ENCODE results near the gene CFAP410.
"Not testable (repeated sequence)": the region's sequence is repeated elsewhere in the genome, so short reads cannot be mapped to it uniquely, and the experiment has no call there.

CFAP410 gene

DNA sequence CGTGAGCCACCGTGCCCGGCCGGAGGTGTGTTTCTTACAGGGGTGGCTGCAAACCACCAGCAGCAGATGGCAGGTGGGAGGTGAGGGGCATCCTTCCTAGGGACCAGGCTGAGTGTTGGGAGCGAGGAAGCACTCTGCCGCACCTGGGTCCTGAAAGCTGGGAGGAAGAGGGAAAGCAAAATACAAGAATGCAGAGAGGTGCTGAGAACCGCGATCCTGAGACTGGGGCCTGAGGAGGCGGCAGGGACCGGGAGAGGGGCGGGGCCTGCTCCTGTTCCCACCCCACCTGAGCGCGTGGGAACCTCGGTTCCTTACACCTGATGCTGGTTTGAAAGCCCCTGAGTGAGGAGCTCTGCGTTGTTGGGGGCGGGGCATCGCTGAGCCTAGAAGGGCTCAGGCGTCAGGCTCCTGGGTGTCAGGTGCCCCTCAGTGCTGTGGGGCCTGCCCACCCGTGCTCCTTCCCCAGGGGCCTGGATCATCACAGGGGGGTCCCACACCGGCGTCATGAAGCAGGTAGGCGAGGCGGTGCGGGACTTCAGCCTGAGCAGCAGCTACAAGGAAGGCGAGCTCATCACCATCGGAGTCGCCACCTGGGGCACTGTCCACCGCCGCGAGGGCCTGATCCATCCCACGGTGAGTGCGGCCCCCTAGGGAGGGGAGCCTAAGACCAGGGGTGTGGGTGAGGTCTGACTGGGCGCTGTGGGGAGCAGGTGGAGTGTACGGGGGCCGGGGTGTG is 29.7 kb upstream of the CFAP410 start:
- DNase-seq (ENCODE audit: low read depth in 2 of 2): no peak

GRCh38 chr21:44366586-44367211 is 27.5 kb upstream of the CFAP410 start:
- DNase-seq (ENCODE audit: low read depth in 2 of 2): no peak

- no peak for DNase-seq (ENCODE audit: low read depth in 2 of 2)
Observed at GRCh38 chr21:44365967-44366585, 26.9 kb upstream of the CFAP410 start.

DNA sequence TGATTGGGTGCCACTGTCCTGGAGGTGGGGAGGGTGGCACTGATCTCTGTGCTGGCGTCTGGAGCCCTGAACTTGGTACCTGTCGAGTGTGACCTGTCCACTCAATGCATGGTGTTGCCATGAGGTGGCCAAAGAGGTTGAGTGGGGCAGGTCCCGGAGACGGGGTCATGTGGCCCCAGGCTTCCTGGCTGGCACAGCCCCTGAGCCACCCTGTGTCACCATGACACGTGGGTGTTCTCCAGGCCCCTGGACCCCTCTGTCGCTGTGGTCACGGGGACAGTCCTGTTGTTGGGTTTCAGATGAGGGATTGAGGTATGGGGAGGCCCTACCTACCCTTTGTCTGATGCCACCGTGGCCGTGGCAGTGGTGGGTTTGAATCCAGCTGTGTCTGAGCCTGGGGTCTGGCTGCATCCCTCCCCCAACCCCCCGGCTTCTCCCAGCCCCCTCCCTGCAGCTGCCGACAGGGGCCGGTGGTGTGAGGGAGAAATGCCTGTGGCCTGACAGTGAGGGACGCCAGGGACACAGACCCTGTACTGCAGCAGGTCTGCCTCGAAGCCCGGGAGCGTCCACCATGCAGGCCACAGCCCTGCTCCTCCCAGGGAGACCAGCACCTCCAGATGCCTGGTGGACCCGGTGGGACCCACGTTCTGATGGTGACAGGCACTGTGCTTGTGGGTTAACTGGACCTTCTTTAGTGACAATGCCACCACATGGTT is 26.2 kb upstream of the CFAP410 start:
- no peak for DNase-seq (ENCODE audit: low read depth in 2 of 2)

GRCh38 chr21:44364151-44365053 is 25.2 kb upstream of the CFAP410 start:
- DNase-seq (ENCODE audit: low read depth in 2 of 2): no peak

DNA sequence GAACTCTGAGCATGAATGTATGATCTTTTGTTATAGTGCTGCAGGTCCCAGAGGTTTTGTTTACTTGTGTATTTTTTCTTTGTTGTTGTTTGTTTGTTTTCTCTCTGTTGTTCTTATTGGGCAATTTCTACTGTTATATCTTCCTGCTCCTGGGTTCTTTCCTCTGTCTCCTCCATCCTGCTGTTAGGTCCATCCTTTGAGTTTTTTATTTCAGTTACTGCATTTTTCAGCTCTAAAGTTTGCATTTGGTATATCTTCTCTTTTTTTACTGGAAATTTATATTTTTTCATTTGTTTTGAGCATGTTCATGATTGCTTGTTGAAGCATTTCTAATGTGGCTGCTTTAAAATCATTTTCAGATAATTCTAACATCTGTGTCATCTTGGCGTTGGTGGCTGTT is 24.1 kb upstream of the CFAP410 start:
- no peak for DNase-seq (ENCODE audit: low read depth in 2 of 2)

GRCh38 chr21:44361903-44362302 is 22.7 kb upstream of the CFAP410 start:
- DNase-seq (ENCODE audit: low read depth in 2 of 2): not testable (repeated sequence)

- no peak for DNase-seq (ENCODE audit: low read depth in 2 of 2)
Observed at GRCh38 chr21:44360159-44360558, 21.0 kb upstream of the CFAP410 start.

DNA sequence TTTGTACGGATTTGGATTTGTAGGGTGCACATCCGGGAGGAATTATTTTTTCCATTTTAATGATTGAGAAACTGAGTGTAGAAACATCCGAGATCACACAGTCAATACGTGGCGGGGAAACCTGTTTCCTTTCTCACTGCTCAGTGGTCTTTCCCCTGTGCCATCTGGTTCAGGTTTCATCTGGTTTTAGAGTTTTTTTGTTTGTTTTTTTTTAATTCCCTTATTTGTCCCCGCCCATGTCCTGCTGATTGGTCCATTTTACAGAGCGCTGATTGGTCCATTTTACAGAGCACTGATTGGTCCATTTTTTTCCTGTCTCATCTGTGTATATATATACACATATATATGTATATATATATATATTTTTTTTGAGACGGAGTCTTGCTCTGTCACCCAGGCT is 20.2 kb upstream of the CFAP410 start:
- DNase-seq (ENCODE audit: low read depth in 2 of 2): no peak

GRCh38 chr21:44357064-44357837 is 18.1 kb upstream of the CFAP410 start:
- no peak for DNase-seq (ENCODE audit: low read depth in 2 of 2)

- DNase-seq (ENCODE audit: low read depth in 2 of 2): no peak
Observed at GRCh38 chr21:44356636-44357035, 17.4 kb upstream of the CFAP410 start.

DNA sequence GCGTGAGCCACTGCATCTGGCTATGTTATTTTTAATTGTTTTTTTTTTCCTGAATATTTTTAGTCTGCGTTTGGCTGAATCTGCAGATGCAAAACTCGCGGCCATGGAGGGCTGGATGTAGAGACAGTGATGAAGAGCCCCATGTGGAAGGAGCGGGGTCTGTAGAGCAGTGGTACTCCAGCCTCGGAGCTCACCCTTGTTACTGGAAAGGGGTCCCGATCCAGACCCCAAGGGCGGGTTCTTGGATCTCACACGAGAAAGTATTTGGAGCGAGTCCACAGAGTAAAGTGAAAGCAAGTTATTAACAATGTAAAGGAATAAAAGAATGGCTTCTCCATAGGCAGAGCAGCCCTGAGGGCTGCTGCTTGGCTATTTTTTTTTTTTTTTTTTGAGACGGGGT is 17.0 kb upstream of the CFAP410 start:
- no peak for DNase-seq (ENCODE audit: low read depth in 2 of 2)

DNA sequence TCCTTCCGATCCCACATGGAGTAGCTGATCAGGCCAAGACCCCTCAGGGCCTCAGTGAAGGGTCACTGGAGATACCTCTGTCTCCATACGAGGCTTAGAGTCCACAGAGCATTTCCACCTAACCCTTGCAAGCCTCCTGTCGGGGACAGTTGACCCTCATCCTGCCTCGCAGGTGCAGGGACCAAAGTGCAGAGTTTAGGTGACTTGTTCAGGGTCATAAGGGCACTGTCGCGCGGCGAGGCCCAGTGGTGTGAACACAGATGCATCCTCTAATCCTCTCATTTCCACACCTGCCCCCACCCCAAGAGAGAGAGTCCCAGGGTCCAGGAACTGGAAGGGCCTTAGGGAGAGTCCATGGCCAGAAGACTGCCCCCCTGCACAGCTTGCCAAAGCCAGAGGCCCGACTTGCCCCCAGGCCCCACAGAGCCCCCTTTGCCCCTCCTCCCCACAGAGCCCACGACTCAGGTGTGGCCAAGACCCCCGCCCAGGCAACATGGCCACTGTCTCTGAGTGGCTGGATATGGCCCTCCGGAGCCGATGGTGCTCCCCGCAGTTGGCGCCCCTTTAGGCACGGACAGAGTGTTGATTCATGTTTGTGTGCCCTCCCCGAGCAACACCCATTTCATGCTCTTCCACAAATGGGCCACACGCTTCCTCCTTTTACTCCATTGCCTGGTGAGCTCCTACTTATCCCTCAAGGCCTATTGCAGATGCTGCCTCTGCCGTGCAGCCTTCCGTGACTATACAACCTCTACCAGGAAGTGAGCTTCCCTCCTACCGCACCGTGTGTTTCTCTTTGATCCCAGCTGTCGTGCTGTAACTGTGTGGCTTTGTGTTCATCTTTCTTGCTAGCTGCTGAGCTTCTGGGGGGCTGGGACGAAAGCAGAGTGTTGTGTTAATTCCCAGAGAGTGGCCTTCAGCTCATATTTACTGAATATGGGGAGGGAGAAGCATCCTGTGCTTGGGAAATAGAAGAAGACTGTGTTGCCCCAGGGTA is 15.9 kb upstream of the CFAP410 start:
- no peak for DNase-seq (ENCODE audit: low read depth in 2 of 2)

GRCh38 chr21:44354001-44354405 is 14.8 kb upstream of the CFAP410 start:
- no peak for DNase-seq (ENCODE audit: low read depth in 2 of 2)

DNA sequence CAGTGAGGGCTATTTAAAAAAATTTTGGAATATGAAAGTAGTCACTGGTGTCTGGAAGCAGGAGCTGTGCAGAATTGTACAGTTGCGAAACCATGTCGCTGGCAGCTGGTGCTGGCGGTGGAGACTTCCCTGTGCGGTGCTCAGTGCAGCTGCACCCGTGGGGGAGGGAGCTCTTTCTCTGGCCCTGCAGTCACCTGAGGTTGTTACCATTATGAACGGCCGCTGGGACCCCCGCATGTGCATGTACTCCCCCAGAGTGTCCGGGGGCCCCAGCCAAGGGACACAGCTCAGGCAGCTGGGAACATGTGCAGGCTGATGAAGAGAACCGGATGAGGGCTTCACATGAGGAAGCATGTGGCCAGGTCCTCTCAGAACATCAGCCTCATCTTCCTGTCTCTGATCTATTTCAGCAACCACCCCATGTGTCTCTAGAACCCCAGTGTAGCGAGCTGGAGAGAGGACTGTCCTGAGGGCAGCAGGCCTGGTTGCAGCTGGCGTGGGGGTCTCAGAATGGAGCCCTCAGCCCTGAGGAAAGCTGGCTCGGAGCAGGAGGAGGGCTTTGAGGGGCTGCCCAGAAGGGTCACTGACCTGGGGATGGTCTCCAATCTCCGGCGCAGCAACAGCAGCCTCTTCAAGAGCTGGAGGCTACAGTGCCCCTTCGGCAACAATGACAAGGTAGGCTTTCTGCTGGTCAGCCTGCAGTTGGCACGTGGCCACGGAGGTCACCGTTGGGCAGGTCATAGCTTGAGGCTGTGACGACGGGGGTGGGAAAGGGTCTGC is 14.2 kb upstream of the CFAP410 start, which contains the start of gene TRPM2:
TSS of gene TRPM2 (plus strand) at position 431 of the 780 bp plus-strand sequence. CDS start at position 511, 80 bp downstream.
- no peak for DNase-seq (ENCODE audit: low read depth in 2 of 2)

DNA sequence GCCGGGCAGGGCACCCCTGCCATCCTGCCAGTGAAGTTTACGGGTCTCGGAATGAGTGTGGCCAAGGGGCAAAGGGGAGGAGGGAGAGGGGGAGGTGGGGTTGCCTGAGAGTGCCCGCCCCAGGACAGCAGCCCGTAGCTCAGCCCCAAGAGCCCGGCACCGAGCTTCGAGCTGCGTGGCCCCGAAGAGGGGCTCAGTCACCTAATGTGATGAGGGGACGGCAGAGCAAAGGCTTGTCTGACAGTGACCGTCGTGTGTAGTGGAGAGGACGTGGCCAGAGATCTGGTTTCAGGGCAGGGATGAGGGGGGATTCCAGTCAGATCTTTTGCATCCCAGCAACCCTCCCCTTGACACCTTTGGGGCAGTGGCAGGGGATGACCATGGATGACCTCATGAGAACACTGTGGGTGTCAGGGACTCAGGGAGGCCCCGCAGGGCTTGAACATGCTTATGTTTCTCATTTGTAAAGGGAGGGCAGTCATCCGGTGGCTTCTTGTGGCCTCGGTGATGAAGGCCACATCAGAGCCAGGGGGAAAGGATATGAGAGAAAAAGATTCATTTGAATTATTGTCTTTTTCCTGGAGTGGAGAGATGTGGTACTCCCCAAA is 13.2 kb upstream of the CFAP410 start:
- no peak for DNase-seq (ENCODE audit: low read depth in 2 of 2)

DNA sequence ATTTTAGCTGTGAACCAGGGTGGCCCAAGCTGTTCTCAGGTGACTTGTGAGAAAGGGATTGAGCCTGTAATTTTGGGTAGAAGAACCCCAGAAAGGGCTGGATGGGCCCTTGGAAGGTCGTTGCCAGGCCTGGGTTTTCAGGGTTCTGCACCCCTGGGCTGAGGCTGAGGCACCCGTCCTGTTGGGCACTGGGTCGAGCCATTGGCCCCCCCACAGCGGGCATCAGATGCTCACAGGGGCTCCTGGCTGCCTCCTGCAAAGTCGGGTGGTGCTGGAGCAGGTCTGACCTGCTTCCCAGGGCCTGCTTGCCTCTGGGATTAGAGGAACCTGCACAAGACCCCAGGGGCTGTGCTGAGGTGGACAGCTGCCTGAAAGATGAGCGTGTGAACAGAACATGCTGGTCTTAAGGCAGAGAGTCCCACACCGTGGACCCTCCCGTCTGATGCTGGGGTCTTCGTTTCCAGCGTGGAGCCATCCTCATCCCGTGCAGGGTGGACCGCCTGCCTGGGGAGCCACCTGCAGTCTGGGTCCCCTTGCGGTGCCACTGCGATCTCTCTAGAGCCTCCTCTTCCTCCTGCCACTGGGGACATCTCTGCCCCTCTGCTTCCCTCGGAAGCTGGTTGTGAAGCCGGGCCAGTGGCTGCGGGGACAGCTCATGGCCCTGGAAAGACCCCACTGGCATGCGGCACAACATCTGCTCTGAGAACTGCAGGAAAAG is 12.5 kb upstream of the CFAP410 start:
- no peak for DNase-seq (ENCODE audit: low read depth in 2 of 2)

Measured in stimulated activated CD8-positive, alpha-beta memory T cell treated with anti-CD3 and anti-CD28 coated beads, Interleukin-15, amount 100 ng/mL, for 48 hours (primary cell).